GM19035 (cell line): ENCODE data around the gene CD79A.
A peak's percentile ranks its signal among the peaks of the same experiment; 100 is the strongest.
"Not testable (repeated sequence)": the region's sequence is repeated elsewhere in the genome, so short reads cannot be mapped to it uniquely, and the experiment has no call there.

ENCODE experiments used
- ATAC-seq: cut with Tn5 transposase; IDR thresholded peaks from one replicate; pipeline ENCODE4 v1.9.1; 2021; ENCODE audit not compliant: unreplicated experiment

The CD79A gene

GRCh38 chr19:41862445-41862986 lies 14.6 kb upstream of the CD79A start:
- no peak for ATAC-seq

- ATAC-seq = no peak
Observed at GRCh38 chr19:41863209-41863931, 13.7 kb upstream of the CD79A start.

GRCh38 chr19:41864374-41864773 lies 12.7 kb upstream of the CD79A start:
- ATAC-seq = no peak

- no peak for ATAC-seq
Observed at GRCh38 chr19:41866284-41866683, 10.8 kb upstream of the CD79A start.

GRCh38 chr19:41868120-41868988 lies 8.7 kb upstream of the CD79A start:
- ATAC-seq = no peak

GRCh38 chr19:41868989-41869300 lies 8.1 kb upstream of the CD79A start:
- ATAC-seq = no peak

GRCh38 chr19:41869374-41869955 lies 7.6 kb upstream of the CD79A start:
- no peak for ATAC-seq

- ATAC-seq = no peak
Observed at GRCh38 chr19:41870401-41870873, 6.6 kb upstream of the CD79A start.

- ATAC-seq = peak; percentile 51
Observed at GRCh38 chr19:41871573-41872383, 5.3 kb upstream of the CD79A start.

GRCh38 chr19:41872384-41872774 lies 4.7 kb upstream of the CD79A start:
- no peak for ATAC-seq

GRCh38 chr19:41872775-41873647 lies 4.1 kb upstream of the CD79A start:
- no peak for ATAC-seq

- not testable (repeated sequence) for ATAC-seq
Observed at GRCh38 chr19:41875973-41876372, 1.1 kb upstream of the CD79A start.

- ATAC-seq = no peak
Observed at GRCh38 chr19:41877916-41878905, 1.1 kb downstream of the CD79A start.

GRCh38 chr19:41879080-41879479 lies 2.0 kb downstream of the CD79A start:
- ATAC-seq = no peak

- ATAC-seq = no peak
Observed at GRCh38 chr19:41879670-41880328, 2.7 kb downstream of the CD79A start.

- no peak for ATAC-seq
Observed at GRCh38 chr19:41880329-41880708, 3.2 kb downstream of the CD79A start.

GRCh38 chr19:41882568-41883462 lies 5.7 kb downstream of the CD79A start, which contains the start of gene ARHGEF1:
TSS of gene ARHGEF1 (plus strand) at chr19:41883184. CDS start at chr19:41888083, 4,899 bp downstream.
- ATAC-seq = no peak
